CD4-positive, alpha-beta T cell treated with Interleukin-6 at 100 ng/mL for 8 hours (primary cell): ENCODE measurements around the gene AGAP5.

ENCODE experiments used
- DNase-seq: peaks from one replicate; pipeline ENCODE4 v3.0.0-alpha.2; 2020; ENCODE audit warnings: mixed read lengths, low spot score

The AGAP5 gene

GRCh38 chr10:73625884-73626752 lies 71.8 kb downstream of the AGAP5 start:
- DNase-seq, result peak; percentile 94

GRCh38 chr10:73625004-73625883 lies 72.7 kb downstream of the AGAP5 start:
- no peak for DNase-seq
